NCI-H748 (cell line): ENCODE data around the gene LRRC71.
"Not testable (repeated sequence)": the region's sequence is repeated elsewhere in the genome, so short reads cannot be mapped to it uniquely, and the experiment has no call there.

Source experiments
- DNase-seq: peaks from one replicate; lab custom pipeline; 2025; ENCODE audit not compliant: unreplicated experiment; lab: John Stamatoyannopoulos, UW

The LRRC71 gene

DNA sequence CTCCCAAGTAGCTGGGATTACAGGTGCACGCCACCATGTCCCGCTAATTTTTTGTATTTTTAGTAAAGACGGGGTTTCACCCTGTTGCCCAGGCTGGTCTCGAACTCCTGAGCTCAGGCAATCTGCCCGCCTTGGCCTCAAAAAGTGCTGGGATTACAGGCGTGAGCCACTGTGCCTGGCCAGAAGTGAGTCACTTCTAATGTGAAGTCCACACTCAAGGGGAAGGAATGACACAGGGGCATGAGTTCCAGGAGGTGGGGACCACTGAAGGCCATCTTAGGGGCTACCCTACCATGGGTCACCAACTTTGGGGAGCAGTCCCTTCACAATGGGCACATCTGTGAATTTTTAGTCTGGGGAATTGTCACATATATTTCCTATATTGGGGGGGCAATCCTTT, 6.3 kb downstream of the LRRC71 start:
- DNase-seq: not testable (repeated sequence)

- DNase-seq: peak; percentile 85
Measured at GRCh38 chr1:156927215-156928042, 7.0 kb downstream of the LRRC71 start.

GRCh38 chr1:156928043-156928602, 7.7 kb downstream of the LRRC71 start:
- no peak for DNase-seq

GRCh38 chr1:156929596-156930238, 9.3 kb downstream of the LRRC71 start:
- no peak for DNase-seq

DNA sequence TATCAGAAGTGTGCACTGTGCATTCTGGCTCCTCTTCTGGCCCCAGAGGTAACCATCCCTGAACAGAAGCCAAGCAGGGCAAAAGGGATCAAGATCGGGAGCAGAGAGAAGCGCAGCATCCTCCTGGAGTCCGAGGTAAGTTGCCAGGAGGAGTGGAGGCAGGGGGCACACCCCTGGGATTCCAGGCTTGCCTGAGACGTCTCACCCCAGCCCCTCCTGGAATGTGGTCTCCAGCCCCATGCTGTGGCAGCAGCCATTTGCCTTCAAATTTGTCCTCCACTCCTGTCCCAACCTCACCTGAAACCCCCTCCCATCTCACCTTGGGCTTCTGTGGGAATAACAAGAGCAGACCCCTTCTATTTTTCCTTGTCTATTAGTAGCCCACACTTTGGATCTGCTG, 10.1 kb downstream of the LRRC71 start:
- no peak for DNase-seq

DNA sequence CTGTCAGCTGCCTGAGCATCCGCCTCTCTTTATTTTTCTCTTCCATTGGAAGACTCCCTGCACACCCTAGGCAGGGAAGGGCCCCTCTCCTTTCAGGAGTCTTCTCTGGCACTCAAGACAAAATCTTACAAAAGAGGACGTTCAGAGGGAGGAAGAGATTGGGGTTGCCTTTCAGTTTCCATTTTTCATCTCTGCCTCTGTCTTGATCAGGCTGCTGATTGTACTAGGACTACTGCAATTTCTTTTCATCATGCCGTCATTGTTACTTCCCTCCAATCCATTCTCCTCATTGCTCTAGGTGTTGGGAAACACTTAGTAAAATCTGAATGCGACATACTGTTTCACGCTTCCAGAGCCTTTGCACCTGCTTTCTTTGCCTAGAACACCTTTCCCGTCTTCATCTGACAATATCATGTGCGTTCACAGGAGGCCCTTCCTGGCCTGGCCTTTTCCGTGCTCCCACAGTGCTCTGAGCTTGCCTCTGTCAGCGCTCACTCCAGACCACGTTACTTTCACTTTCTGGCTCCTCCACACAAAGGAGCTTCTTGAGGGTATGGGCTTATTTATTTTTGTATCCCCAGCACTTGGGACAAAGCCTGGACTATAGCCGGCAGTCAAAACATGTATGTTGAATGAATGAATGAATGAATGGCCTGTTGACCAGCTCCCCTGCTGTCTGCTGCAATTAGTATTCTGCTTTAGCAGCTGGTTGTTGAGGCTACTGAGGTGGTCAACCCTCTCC, 10.9 kb downstream of the LRRC71 start:
- peak; percentile 19 for DNase-seq

DNA sequence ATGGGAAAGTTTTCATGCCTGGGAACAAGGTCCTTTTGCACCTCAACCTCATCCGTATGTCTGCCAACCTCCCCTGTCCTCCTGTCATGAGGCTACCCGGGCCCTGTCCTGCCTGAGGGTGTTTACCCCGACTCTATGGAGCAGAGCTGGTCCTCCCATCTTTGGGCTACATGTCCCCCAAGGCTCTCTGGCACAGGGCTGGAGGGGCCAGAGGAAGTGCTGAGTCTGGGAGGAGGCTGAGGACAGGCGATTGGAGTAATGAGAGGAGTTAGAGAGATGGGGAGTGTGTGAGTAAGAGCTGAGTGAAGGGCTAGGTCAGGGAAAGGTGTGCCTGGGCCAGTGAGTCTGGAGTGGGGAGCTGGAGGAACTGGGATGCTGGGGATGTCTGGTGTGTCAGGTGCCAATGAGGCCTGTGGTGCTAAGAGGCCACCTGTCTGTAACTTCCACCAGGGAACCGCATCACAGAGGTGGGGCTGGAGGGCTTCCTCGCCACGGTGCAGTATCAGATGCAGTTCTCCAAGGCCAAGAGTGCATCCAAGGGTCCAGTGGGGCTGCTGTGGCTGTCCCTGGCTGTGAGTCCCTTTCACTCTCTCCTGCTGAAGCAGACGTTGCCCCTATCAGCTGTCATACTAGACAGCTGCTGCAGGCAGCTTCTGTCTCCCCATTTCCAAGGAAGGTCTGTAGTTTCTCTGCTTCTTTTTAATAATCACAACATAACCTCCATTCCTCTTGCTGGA, 11.7 kb downstream of the LRRC71 start:
- DNase-seq: no peak

- no peak for DNase-seq
Measured at GRCh38 chr1:156933136-156933535, 12.7 kb downstream of the LRRC71 start.

DNA sequence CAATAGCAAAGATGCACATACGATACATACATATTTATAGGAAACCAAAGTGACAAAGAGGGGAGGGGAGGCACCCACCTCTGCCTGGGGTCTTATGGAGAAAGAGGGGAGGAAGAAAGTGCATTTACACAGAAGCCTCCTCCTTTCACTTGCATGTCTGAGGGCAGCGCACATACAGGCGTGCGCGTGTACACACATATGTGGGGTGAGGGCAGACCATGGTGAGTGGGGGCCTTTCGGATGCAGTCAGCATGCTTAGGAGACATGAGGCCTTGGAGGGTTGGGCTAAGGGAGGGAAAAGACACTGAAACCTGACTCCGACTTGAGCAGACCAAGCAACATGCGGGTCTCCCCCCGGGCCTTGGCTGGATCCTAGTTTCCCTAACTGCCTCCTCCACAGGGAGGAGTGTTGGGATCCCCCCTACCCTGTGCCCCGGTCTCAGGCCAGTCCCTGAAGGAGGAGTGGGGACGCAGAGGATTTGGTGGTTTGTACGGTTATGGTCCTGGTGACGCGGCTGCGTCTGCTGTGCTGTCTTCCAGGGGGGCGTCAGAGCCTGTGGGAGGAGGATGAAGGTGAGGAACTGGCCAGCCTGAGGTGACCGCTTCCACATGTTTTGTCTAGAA, 15.2 kb downstream of the LRRC71 start:
- DNase-seq: no peak

GRCh38 chr1:156936191-156936590, 15.8 kb downstream of the LRRC71 start:
- no peak for DNase-seq

- DNase-seq: no peak
Measured at GRCh38 chr1:156936721-156937220, 16.3 kb downstream of the LRRC71 start.

DNA sequence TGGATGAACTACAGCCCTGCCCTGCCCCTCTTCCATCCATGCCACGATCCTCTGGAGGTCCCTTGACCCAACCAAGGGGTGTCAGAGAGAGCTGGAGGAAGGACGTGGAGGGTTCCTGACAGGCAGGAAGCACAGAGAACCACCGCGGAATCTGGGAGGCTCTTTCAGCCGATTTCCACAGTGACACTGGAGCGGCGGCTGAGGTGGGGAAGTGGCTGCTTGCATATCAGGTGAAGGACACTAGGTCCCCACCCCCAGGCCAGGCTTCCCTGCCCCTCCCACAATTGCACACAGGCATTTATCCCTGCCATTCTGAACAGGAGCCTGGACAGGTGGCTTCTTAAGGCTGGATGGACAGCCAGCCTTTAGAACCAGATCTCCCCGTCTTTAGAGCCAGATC, 17.5 kb downstream of the LRRC71 start:
- DNase-seq: no peak

DNA sequence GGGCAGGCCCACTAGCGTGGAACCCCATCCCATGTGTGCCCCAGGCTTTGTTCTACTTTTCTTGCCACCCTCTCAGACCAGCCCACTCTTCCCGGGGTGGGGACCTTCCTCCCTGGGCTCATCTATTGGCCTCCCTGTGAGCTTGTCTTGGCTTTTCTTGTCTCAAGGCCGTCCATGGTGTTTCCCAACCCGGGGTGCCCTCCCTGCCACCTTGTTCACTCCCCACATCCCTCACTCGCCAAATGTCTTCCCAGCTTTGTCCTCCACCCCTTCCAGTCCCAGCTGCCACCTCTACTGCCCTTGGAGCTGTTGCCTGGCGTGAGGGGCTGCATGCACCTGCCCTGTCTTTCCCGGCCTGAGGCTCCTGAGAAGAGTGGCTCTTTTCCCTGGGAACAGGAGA, 18.4 kb downstream of the LRRC71 start:
- no peak for DNase-seq

DNA sequence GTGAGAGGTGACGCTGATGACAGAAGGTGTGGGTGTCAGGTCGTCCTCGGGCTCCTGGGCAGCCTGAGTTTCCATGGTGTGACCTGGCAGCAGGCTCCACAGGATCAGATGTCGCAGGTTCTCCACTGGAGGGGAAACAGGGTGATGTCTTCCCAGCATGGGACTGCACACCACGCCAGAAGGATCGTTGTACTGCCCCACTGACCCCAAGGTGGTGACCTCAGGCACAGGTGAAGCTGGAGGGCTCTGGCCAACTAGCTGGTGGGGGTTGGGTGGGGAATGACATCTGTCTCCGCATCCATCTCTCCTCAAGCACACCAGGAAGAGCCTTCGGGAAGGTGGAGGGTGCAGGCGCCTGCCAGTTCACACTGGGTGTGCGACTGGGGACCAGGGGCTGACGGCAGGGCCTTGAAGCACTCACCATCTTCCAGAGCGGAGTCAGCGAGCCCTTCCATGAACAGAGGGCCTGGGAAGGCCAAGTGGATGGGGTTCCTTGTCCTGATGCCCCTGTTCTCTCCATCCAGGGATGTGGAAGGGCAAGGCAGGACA, 19.4 kb downstream of the LRRC71 start:
- no peak for DNase-seq

DNA sequence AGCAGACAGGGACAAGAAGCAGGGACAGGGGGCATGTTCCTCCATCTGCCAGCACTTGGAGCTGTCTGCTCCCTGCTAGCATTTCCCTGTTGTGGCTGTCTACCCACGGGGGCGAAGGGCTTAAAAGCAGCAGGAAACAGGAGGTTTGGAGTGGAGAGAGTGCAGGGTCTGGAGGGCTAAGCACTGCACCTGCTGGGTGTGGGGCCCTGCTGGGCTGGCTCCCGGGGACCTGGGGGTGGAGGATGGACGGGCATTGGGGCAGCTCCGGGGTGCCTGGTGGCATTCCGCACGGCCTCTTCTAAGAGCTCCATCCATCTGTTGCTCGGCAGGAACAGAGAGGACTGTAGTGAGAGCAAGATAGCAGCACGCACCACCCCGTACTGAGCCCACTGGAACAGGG, 21.2 kb downstream of the LRRC71 start:
- DNase-seq: no peak

- no peak for DNase-seq
Measured at GRCh38 chr1:156942176-156942575, 21.7 kb downstream of the LRRC71 start.

DNA sequence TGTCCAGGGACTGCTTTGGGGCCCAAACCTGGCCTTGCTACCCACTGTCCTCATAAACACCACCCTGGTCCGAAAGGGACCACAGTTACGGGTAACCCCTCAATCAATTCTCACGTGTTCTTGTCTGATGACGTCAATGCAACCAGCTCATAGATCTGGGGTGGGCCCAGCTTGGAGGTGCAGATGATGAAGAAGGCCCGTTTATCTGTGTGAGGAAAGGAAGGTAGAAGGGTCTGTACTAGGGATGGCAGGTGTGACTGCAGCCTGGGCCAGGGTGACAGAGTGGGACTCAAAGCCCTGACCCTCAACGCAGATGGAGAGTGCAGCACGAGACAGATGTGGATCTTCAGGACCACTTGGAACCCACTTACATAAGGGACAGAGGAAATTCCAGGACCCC, 22.1 kb downstream of the LRRC71 start:
- no peak for DNase-seq

GRCh38 chr1:156943756-156944155, 23.3 kb downstream of the LRRC71 start:
- no peak for DNase-seq

DNA sequence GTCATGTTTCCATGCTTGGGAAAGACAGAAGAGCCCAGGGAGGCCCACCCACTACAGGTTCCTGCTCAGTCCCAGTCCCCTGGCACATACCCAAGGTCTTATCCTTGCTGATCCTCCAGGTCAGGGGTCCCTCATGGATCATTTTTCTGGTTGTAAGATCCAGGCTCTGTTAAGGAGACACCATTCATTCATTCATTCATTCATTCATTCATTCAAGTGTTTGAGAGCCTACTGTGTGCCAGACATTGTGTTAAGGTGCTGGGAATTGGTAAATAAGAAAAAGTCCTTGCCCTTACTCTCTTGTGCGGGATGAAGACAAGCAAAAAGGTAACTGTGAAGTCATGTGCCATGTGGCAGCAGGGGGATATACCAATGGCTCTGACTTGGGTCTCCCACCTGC, 23.8 kb downstream of the LRRC71 start:
- DNase-seq: no peak

- DNase-seq: no peak
Measured at GRCh38 chr1:156944848-156945247, 24.4 kb downstream of the LRRC71 start.
